Muscle of arm (tissue), 12 donors: Measurements from ENCODE around the gene CMPK1. TPM values are rescaled to one million over a fixed set of nuclear protein-coding genes. Genes with fewer than 3 reads are reported as not detected.

ENCODE experiments used
- DNase-seq: peaks from one replicate; pipeline ENCODE4 v3.0.0-alpha.2; 2013
- polyA plus RNA-seq, 12 donors: library from polyadenylated mRNA; unstranded; fragments of 120-200 nt; gene quantifications; one replicate each; pipeline ENCODE4 v1.2.1, GENCODE V29; 2013; ENCODE audit not compliant: insufficient read length in 12 of 12

CMPK1 gene
- polyA plus RNA-seq, 12 donors = 68.1 to 87.5 (median 79.1) TPM; not detected in 1

- DNase-seq = no peak
Measured at GRCh38 chr1:47418122-47418521, 84.5 kb downstream of the CMPK1 start.

- no peak for DNase-seq
Measured at GRCh38 chr1:47418681-47419325, 85.2 kb downstream of the CMPK1 start.

DNA sequence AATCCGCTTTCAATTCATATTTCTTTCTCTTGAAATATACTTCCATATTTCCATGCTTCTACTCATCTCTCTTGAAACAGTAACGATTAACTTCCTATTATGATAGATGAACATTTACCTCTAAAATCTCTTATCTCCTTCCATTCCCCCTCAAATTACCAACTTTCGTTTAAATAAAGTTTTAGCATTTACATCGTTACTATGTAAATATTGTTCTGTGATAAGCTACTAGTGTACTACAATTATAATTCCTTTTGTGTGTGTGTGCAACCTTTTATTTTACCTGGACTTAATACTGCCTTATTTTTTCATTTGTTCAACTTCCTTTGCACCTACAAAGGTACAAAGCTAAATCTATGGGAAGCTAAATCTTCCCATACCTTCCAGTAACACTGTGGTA is 87.0 kb downstream of the CMPK1 start:
- DNase-seq = no peak

DNA sequence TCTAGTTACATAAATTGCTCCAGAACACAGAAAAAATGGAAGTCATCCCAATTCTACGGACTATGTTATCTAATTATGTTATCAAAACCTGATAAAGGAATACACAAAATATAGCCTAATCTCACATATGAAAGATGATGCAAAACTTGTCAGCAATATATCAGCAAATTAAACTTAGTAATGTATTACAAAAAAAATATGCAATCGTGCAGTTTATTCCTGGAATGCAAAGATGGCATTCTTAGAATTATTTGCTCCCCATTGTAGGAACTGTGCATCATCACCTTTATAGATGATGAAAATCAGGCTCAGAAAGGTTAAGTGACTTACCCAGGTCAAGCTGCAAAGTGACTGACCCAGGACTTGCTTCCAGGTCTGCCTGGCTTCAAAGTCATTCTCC is 90.3 kb downstream of the CMPK1 start:
- DNase-seq = no peak

DNA sequence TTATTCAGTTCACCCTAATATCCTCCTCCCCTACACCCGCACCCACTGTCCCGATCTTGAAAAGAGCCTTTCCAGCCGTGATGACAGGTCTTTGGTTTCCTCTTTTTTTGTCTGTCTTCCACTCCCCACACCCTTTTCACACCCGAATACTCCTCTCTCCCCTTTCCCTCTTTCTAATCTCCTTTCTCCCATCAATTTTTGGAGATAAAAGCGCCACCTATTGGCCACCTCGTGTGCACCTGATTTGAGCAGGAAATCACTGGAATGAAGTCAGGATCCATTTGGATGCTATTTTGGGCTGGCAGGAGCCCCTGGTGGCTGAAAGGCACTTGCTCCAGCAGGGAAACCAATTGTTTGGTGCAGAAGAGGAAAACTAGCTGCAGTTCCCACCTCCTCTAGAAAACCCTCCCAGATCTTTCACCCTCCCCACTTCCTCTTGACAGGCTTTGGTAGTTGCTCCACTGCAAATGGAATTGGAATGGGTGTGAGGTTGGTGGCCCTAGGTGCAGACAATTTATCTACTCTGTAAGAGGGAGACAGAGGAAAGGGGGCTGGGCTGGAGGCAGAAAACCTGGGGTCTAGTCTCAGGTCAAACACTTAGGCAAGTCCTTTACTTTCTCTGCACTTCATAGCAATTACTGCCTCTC is 90.9 kb downstream of the CMPK1 start:
- DNase-seq = no peak

Other genes starting within 250 kb of the CMPK1 start
- gene CYP4A22, start 196.3 kb upstream of the CMPK1 start, polyA plus RNA-seq = under 1 TPM in 2 of 12 donors, not detected in 10; 0.12 to 0.29 TPM
- under 1 TPM in 6 of 12 donors, not detected in 6; 0.27 to 0.54 (median 0.37) TPM for gene PDZK1IP1, start 143.8 kb upstream of the CMPK1 start, polyA plus RNA-seq
- gene TAL1, start 101.6 kb upstream of the CMPK1 start, polyA plus RNA-seq = 1 to 10 TPM in 11 of 12 donors, not detected in 1; 2.2 to 4.8 (median 3.6) TPM
- gene STIL, start 19.6 kb upstream of the CMPK1 start, polyA plus RNA-seq = 1 to 10 TPM in 11 of 12 donors, not detected in 1; 2.8 to 7.5 (median 5.4) TPM
- under 1 TPM in 3 of 12 donors, not detected in 9; 0.08 to 0.26 (median 0.20) TPM for gene FOXE3, start 82.5 kb downstream of the CMPK1 start, polyA plus RNA-seq
- gene FOXD2, start 104.3 kb downstream of the CMPK1 start, polyA plus RNA-seq = 1 to 10 TPM in 1 of 12 donors, under 1 TPM in 10, not detected in 1; 0.11 to 4.3 (median 0.23) TPM